ENCODE measurements around the gene LMCD1. TPM values are rescaled to one million over a fixed set of nuclear protein-coding genes. Genes with fewer than 3 reads are reported as not detected.
"Not testable (repeated sequence)": the region's sequence is repeated elsewhere in the genome, so short reads cannot be mapped to it uniquely, and the experiment has no call there.

Gene LMCD1
- total and polyA plus RNA-seq, 4 donors, result 192 to 1,289 (median 381) TPM

- H3K27ac ChIP-seq (ENCODE audit: low read depth in 1 of 2, low read length in 2 of 2), result peak overlapping the region; percentile 52 to 69
- ATAC-seq (ENCODE audit: low FRiP score), result no peak
- WGBS, 2 donors, result 60 to 62% methylated on average over 5 of the region's 5 CpGs
- H3K4me1 ChIP-seq (ENCODE audit: control insufficient read depth in 1 of 2, insufficient read depth in 2 of 2, low read length in 2 of 2), result peaks cover 4 to 6% of the 10 kb centered on the region in 2 donors
- no peak for DNase-seq
- H3K9me3 ChIP-seq (ENCODE audit: control insufficient read depth, low read length), result no peaks in the 10 kb centered on the region
- intact Hi-C loops (cut with DNase I), result no loop called here
- H3K27me3 ChIP-seq (ENCODE audit: control insufficient read depth in 1 of 2, insufficient read depth in 2 of 2, low read length in 1 of 2), result no peaks in the 10 kb centered on the region
- H3K36me3 ChIP-seq (ENCODE audit: control insufficient read depth in 1 of 2, insufficient read depth in 2 of 2, low read length in 1 of 2), result peaks cover 3% of the 10 kb centered on the region in 2 donors
- no peak overlapping the region for H3K4me3 ChIP-seq (ENCODE audit: low read length in 2 of 2)
Measured at GRCh38 chr3:8579096-8579495, 77.5 kb downstream of the LMCD1 start.

GRCh38 chr3:8579943-8580342 lies 78.3 kb downstream of the LMCD1 start:
- Histone ChIP-seq H3K36me3 (ENCODE audit: control insufficient read depth in 1 of 2, insufficient read depth in 2 of 2, low read length in 1 of 2) (peaks cover 2 to 3% of the 10 kb centered on the region in 2 donors), H3K9me3 (ENCODE audit: control insufficient read depth, low read length) (no peaks in the 10 kb centered on the region), H3K27ac (ENCODE audit: low read depth in 1 of 2, low read length in 2 of 2) (peak overlapping the region in 1 of 2 donors; percentile 65), H3K27me3 (ENCODE audit: control insufficient read depth in 1 of 2, insufficient read depth in 2 of 2, low read length in 1 of 2) (no peaks in the 10 kb centered on the region), H3K4me3 (ENCODE audit: low read length in 2 of 2) (no peak overlapping the region), H3K4me1 (ENCODE audit: control insufficient read depth in 1 of 2, insufficient read depth in 2 of 2, low read length in 2 of 2) (peaks cover 4% of the 10 kb centered on the region in 2 donors)
- intact Hi-C loops (cut with DNase I), result no loop called here
- DNase-seq (no peak), ATAC-seq (ENCODE audit: low FRiP score) (no peak)
- WGBS, 2 donors, result 84 to 86% methylated on average over 5 of the region's 5 CpGs

- H3K4me1 ChIP-seq (ENCODE audit: control insufficient read depth in 1 of 2, insufficient read depth in 2 of 2, low read length in 2 of 2); H3K36me3 ChIP-seq (ENCODE audit: control insufficient read depth in 1 of 2, insufficient read depth in 2 of 2, low read length in 1 of 2); ATAC-seq (ENCODE audit: low FRiP score); intact Hi-C loops (cut with DNase I); H3K4me3 ChIP-seq (ENCODE audit: low read length in 2 of 2); H3K27me3 ChIP-seq (ENCODE audit: control insufficient read depth in 1 of 2, insufficient read depth in 2 of 2, low read length in 1 of 2); H3K9me3 ChIP-seq (ENCODE audit: control insufficient read depth, low read length); DNase-seq: not testable (repeated sequence)
- H3K27ac ChIP-seq (ENCODE audit: low read depth in 1 of 2, low read length in 2 of 2), result peak overlapping the region in 1 of 2 donors; percentile 8
- 53 to 65% methylated on average over 5 of the region's 5 CpGs for WGBS, 2 donors
Measured at GRCh38 chr3:8580434-8580833, 78.8 kb downstream of the LMCD1 start.

- Histone ChIP-seq H3K4me1 (ENCODE audit: control insufficient read depth in 1 of 2, insufficient read depth in 2 of 2, low read length in 2 of 2) (peaks cover 0 to 3% of the 10 kb centered on the region in 2 donors), H3K27ac (ENCODE audit: low read depth in 1 of 2, low read length in 2 of 2) (peak overlapping the region in 1 of 2 donors; percentile 30), H3K36me3 (ENCODE audit: control insufficient read depth in 1 of 2, insufficient read depth in 2 of 2, low read length in 1 of 2) (no peaks in the 10 kb centered on the region), H3K4me3 (ENCODE audit: low read length in 2 of 2) (no peak overlapping the region), H3K9me3 (ENCODE audit: control insufficient read depth, low read length) (no peaks in the 10 kb centered on the region), H3K27me3 (ENCODE audit: control insufficient read depth in 1 of 2, insufficient read depth in 2 of 2, low read length in 1 of 2) (no peaks in the 10 kb centered on the region)
- DNase-seq (no peak), ATAC-seq (ENCODE audit: low FRiP score) (no peak)
- intact Hi-C loops (cut with DNase I), result no loop called here
- WGBS, 2 donors, result 93% methylated on average over 3 of the region's 3 CpGs
Measured at GRCh38 chr3:8581373-8581772, 79.8 kb downstream of the LMCD1 start.

- DNase-seq (no peak), ATAC-seq (ENCODE audit: low FRiP score) (no peak)
- H3K4me1 ChIP-seq (ENCODE audit: control insufficient read depth in 1 of 2, insufficient read depth in 2 of 2, low read length in 2 of 2), result no peaks in the 10 kb centered on the region
- no peak overlapping the region for H3K27ac ChIP-seq (ENCODE audit: low read depth in 1 of 2, low read length in 2 of 2)
- H3K9me3 ChIP-seq (ENCODE audit: control insufficient read depth, low read length), result no peaks in the 10 kb centered on the region
- H3K27me3 ChIP-seq (ENCODE audit: control insufficient read depth in 1 of 2, insufficient read depth in 2 of 2, low read length in 1 of 2), result no peaks in the 10 kb centered on the region
- H3K4me3 ChIP-seq (ENCODE audit: low read length in 2 of 2), result no peak overlapping the region
- no peaks in the 10 kb centered on the region for H3K36me3 ChIP-seq (ENCODE audit: control insufficient read depth in 1 of 2, insufficient read depth in 2 of 2, low read length in 1 of 2)
- intact Hi-C loops (cut with DNase I), result no loop called here
- 90% methylated on average over 6 of the region's 6 CpGs for WGBS, 2 donors
Measured at GRCh38 chr3:8581806-8582445, 80.3 kb downstream of the LMCD1 start.

- Histone ChIP-seq H3K4me1 (ENCODE audit: control insufficient read depth in 1 of 2, insufficient read depth in 2 of 2, low read length in 2 of 2) (peaks cover 0 to 4% of the 10 kb centered on the region in 2 donors), H3K27ac (ENCODE audit: low read depth in 1 of 2, low read length in 2 of 2) (no peak overlapping the region), H3K4me3 (ENCODE audit: low read length in 2 of 2) (no peak overlapping the region), H3K27me3 (ENCODE audit: control insufficient read depth in 1 of 2, insufficient read depth in 2 of 2, low read length in 1 of 2) (no peaks in the 10 kb centered on the region), H3K9me3 (ENCODE audit: control insufficient read depth, low read length) (no peaks in the 10 kb centered on the region), H3K36me3 (ENCODE audit: control insufficient read depth in 1 of 2, insufficient read depth in 2 of 2, low read length in 1 of 2) (no peaks in the 10 kb centered on the region)
- whole genome bisulfite sequencing, 2 donors, result 92 to 100% methylated on average over 2 of the region's 2 CpGs
- ATAC-seq (ENCODE audit: low FRiP score), result no peak
- DNase-seq, result no peak
- intact Hi-C loops (cut with DNase I), result no loop called here
Measured at GRCh38 chr3:8584661-8585060, 83.0 kb downstream of the LMCD1 start.

- H3K9me3 ChIP-seq (ENCODE audit: control insufficient read depth, low read length), result no peaks in the 10 kb centered on the region
- no peaks in the 10 kb centered on the region for H3K27me3 ChIP-seq (ENCODE audit: control insufficient read depth in 1 of 2, insufficient read depth in 2 of 2, low read length in 1 of 2)
- intact Hi-C loops (cut with DNase I), result no loop called here
- ATAC-seq (ENCODE audit: low FRiP score), result no peak
- H3K27ac ChIP-seq (ENCODE audit: low read depth in 1 of 2, low read length in 2 of 2), result peak overlapping the region; percentile 9 to 16
- H3K4me1 ChIP-seq (ENCODE audit: control insufficient read depth in 1 of 2, insufficient read depth in 2 of 2, low read length in 2 of 2), result peaks cover 5 to 9% of the 10 kb centered on the region in 2 donors
- WGBS, 2 donors, result 26 to 32% methylated on average over 6 of the region's 6 CpGs
- no peak for DNase-seq
- H3K4me3 ChIP-seq (ENCODE audit: low read length in 2 of 2), result no peak overlapping the region
- no peaks in the 10 kb centered on the region for H3K36me3 ChIP-seq (ENCODE audit: control insufficient read depth in 1 of 2, insufficient read depth in 2 of 2, low read length in 1 of 2)
Measured at GRCh38 chr3:8589880-8590556, 88.4 kb downstream of the LMCD1 start.

- no peak overlapping the region for H3K4me3 ChIP-seq (ENCODE audit: low read length in 2 of 2)
- H3K9me3 ChIP-seq (ENCODE audit: control insufficient read depth, low read length), result no peaks in the 10 kb centered on the region
- DNase-seq (no peak), ATAC-seq (ENCODE audit: low FRiP score) (peak; percentile 55)
- no peaks in the 10 kb centered on the region for H3K27me3 ChIP-seq (ENCODE audit: control insufficient read depth in 1 of 2, insufficient read depth in 2 of 2, low read length in 1 of 2)
- no peaks in the 10 kb centered on the region for H3K36me3 ChIP-seq (ENCODE audit: control insufficient read depth in 1 of 2, insufficient read depth in 2 of 2, low read length in 1 of 2)
- intact Hi-C loops (cut with DNase I), result loop anchor here in 1 of 2 donors (2.0 kb wide), 1 partner anchor 38 kb away; no protein-coding TSS in a partner anchor
- H3K27ac ChIP-seq (ENCODE audit: low read depth in 1 of 2, low read length in 2 of 2), result peak overlapping the region in 1 of 2 donors; percentile 96
- peaks cover 5 to 9% of the 10 kb centered on the region in 2 donors for H3K4me1 ChIP-seq (ENCODE audit: control insufficient read depth in 1 of 2, insufficient read depth in 2 of 2, low read length in 2 of 2)
- WGBS, 2 donors, result 41 to 44% methylated on average over 9 of the region's 9 CpGs
Measured at GRCh38 chr3:8593021-8593827, 91.6 kb downstream of the LMCD1 start.
